ENCODE results near the gene RGPD4.

Gene RGPD4

GRCh38 chr2:107927034-107927534 lies 100.4 kb downstream of the RGPD4 start:
- DNase-seq (ENCODE audit: low read depth in 2 of 3, low spot score in 2 of 3) = no peak

GRCh38 chr2:107931412-107931811 lies 104.7 kb downstream of the RGPD4 start:
- no peak for DNase-seq (ENCODE audit: low read depth in 2 of 3, low spot score in 2 of 3)

GRCh38 chr2:107932488-107932887 lies 105.8 kb downstream of the RGPD4 start:
- DNase-seq (ENCODE audit: low read depth in 2 of 3, low spot score in 2 of 3) = no peak

- no peak for DNase-seq (ENCODE audit: low read depth in 2 of 3, low spot score in 2 of 3)
These were observed 106.3 kb downstream of the RGPD4 start for GRCh38 chr2:107932979-107933378.

- DNase-seq (ENCODE audit: low read depth in 2 of 3, low spot score in 2 of 3) = no peak
These were observed 110.0 kb downstream of the RGPD4 start for GRCh38 chr2:107936433-107937359.
